ENCODE results near the gene LETM1. TPM values are rescaled to one million over a fixed set of nuclear protein-coding genes. Genes with fewer than 3 reads are reported as not detected.
A peak's percentile ranks its signal among the peaks of the same experiment; 100 is the strongest.

LETM1 gene
- total and polyA plus RNA-seq, 4 donors = 12.2 to 46.9 (median 24.1) TPM

DNA sequence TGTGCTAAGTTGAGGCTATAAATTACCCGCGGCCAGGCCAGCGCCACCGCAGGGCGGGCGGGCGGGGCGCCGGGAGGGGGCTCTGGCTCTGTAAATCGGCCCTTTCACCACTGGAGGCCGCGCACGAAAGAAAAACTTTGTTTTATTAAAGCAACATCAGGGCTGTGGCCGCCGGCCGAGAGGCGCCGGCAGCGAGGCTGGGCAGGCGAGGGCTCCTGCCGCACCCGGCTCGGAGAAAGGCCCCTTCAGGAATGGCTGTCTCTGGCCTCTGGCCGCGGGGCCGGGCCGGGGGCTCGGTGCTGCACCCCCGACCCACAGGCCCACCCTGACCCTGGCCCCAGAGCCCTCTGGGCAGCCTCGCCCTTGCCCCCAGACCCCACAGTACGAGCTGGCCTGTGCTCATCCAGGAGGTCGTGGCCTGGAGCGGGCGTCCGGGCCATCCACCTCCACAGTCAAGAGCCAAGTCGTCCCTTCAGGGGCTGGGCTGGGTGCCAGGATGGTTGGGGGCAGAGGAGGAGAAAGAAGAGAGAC lies 92.3 kb downstream of the LETM1 start:
- H3K36me3 ChIP-seq (ENCODE audit: control insufficient read depth in 4 of 4, insufficient read depth in 3 of 4, low read depth in 1 of 4, low read length in 3 of 4) = no peaks in the 10 kb centered on the region
- H3K27me3 ChIP-seq (ENCODE audit: control insufficient read depth in 4 of 4, insufficient read depth in 4 of 4, low read length in 3 of 4) = no peaks in the 10 kb centered on the region
- peak overlapping the region in 1 of 3 donors; percentile 19 for H3K4me3 ChIP-seq (ENCODE audit: low read depth in 1 of 3, low read length in 3 of 3)
- TF ChIP-seq, protein P1, sequence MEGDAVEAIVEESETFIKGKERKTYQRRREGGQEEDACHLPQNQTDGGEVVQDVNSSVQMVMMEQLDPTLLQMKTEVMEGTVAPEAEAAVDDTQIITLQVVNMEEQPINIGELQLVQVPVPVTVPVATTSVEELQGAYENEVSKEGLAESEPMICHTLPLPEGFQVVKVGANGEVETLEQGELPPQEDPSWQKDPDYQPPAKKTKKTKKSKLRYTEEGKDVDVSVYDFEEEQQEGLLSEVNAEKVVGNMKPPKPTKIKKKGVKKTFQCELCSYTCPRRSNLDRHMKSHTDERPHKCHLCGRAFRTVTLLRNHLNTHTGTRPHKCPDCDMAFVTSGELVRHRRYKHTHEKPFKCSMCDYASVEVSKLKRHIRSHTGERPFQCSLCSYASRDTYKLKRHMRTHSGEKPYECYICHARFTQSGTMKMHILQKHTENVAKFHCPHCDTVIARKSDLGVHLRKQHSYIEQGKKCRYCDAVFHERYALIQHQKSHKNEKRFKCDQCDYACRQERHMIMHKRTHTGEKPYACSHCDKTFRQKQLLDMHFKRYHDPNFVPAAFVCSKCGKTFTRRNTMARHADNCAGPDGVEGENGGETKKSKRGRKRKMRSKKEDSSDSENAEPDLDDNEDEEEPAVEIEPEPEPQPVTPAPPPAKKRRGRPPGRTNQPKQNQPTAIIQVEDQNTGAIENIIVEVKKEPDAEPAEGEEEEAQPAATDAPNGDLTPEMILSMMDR (IDR thresholded peaks at IDR 0.05; ENCODE audit: low read depth, low read length, missing input control) = peak; percentile 20
- no peak for TF ChIP-seq JUND (IDR thresholded peaks at IDR 0.05)
- no peak for TF ChIP-seq RXRA (IDR thresholded peaks at IDR 0.05)
- no peak for TF ChIP-seq FOXA2 (IDR thresholded peaks at IDR 0.05)
- no peak for TF ChIP-seq HNF4A (conservative IDR thresholded peaks at IDR 0.05)
- TF ChIP-seq EGR1 (IDR thresholded peaks at IDR 0.05; ENCODE audit: low read depth in 2 of 2) = no peak
- no peak for TF ChIP-seq NR2F2 (IDR thresholded peaks at IDR 0.05)
- peak in 1 of 2 donors; percentile 23 for TF ChIP-seq RAD21 (IDR thresholded peaks at IDR 0.05)
- H3K27ac ChIP-seq (ENCODE audit: low read depth in 1 of 2, low read length in 2 of 2) = no peak overlapping the region
- no peak for DNase-seq (ENCODE audit: low spot score)
- no peak overlapping the region for H3K9ac ChIP-seq (ENCODE audit: low read depth in 1 of 2, low read length in 2 of 2)
- WGBS = 19% methylated on average over 36 of the region's 36 CpGs
- no peaks in the 10 kb centered on the region for H3K9me3 ChIP-seq (ENCODE audit: control insufficient read depth in 4 of 4, low read length in 3 of 4)
- peaks cover 0 to 5% (median 3%) of the 10 kb centered on the region in 4 donors for H3K4me1 ChIP-seq (ENCODE audit: control insufficient read depth in 4 of 4, insufficient read depth in 4 of 4, low read length in 3 of 4)

- no peaks in the 10 kb centered on the region for H3K27me3 ChIP-seq (ENCODE audit: control insufficient read depth in 4 of 4, insufficient read depth in 4 of 4, low read length in 3 of 4)
- no peak for DNase-seq (ENCODE audit: low spot score)
- no peak overlapping the region for H3K27ac ChIP-seq (ENCODE audit: low read depth in 1 of 2, low read length in 2 of 2)
- H3K36me3 ChIP-seq (ENCODE audit: control insufficient read depth in 4 of 4, insufficient read depth in 3 of 4, low read depth in 1 of 4, low read length in 3 of 4) = no peaks in the 10 kb centered on the region
- WGBS = 41% methylated on average over 31 of the region's 31 CpGs
- H3K4me1 ChIP-seq (ENCODE audit: control insufficient read depth in 4 of 4, insufficient read depth in 4 of 4, low read length in 3 of 4) = peaks cover 0 to 5% (median 3%) of the 10 kb centered on the region in 4 donors
- no peak overlapping the region for H3K9ac ChIP-seq (ENCODE audit: low read depth in 1 of 2, low read length in 2 of 2)
- TF ChIP-seq RAD21 (IDR thresholded peaks at IDR 0.05) (no peak), FOXA1 (IDR thresholded peaks at IDR 0.05) (no peak), TAF1 (conservative IDR thresholded peaks at IDR 0.05) (no peak), JUND (IDR thresholded peaks at IDR 0.05) (no peak)
- TF ChIP-seq, protein P2, sequence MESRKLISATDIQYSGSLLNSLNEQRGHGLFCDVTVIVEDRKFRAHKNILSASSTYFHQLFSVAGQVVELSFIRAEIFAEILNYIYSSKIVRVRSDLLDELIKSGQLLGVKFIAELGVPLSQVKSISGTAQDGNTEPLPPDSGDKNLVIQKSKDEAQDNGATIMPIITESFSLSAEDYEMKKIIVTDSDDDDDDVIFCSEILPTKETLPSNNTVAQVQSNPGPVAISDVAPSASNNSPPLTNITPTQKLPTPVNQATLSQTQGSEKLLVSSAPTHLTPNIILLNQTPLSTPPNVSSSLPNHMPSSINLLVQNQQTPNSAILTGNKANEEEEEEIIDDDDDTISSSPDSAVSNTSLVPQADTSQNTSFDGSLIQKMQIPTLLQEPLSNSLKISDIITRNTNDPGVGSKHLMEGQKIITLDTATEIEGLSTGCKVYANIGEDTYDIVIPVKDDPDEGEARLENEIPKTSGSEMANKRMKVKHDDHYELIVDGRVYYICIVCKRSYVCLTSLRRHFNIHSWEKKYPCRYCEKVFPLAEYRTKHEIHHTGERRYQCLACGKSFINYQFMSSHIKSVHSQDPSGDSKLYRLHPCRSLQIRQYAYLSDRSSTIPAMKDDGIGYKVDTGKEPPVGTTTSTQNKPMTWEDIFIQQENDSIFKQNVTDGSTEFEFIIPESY (IDR thresholded peaks at IDR 0.05) = no peak
- TF ChIP-seq, protein P3, sequence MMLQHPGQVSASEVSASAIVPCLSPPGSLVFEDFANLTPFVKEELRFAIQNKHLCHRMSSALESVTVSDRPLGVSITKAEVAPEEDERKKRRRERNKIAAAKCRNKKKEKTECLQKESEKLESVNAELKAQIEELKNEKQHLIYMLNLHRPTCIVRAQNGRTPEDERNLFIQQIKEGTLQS (IDR thresholded peaks at IDR 0.05) = no peak
- H3K4me3 ChIP-seq (ENCODE audit: low read depth in 1 of 3, low read length in 3 of 3) = peak overlapping the region in 1 of 3 donors; percentile 19
- H3K9me3 ChIP-seq (ENCODE audit: control insufficient read depth in 4 of 4, low read length in 3 of 4) = no peaks in the 10 kb centered on the region
Observed at GRCh38 chr4:1763070-1763549, 92.8 kb downstream of the LETM1 start.

DNA sequence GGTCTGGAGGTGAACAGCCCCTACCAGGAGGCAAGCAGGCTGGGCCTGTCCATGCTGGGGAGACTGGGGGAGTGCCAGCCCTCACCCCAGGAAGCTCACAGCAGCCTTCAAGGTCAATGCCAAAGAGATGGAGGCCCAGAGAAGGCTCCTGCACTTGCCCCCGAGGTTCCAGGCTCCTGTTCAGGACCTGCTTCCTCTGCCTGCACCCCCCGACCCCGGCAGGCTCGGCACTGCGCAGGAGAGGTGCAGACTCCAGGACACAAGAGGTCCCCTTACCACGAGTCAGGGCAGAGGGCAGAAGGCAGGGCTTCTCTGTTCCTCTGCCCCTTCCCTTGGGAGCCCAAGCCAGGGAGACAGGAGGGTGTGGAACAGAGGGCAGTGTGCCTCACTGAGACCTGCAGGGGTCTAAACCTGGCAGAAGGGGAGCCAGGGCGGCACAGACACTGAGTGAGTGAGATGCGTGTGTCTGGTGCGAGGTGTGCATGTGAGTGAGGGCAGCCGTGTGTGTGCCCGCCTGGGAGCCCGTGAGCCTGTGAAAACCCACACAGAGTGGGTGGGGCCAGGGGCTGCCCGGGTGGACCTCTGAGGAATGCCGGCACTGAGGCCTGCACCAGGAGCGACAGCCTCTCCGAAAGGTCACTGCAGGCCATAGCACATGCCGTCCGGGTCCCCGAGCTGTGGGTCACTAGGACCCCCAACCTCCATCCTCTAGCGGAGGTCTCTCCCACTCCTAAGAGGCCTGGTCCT lies 93.5 kb downstream of the LETM1 start:
- no peak overlapping the region for H3K4me3 ChIP-seq (ENCODE audit: low read depth in 1 of 3, low read length in 3 of 3)
- no peak overlapping the region for H3K9ac ChIP-seq (ENCODE audit: low read depth in 1 of 2, low read length in 2 of 2)
- peaks cover 0 to 5% (median 2%) of the 10 kb centered on the region in 4 donors for H3K4me1 ChIP-seq (ENCODE audit: control insufficient read depth in 4 of 4, insufficient read depth in 4 of 4, low read length in 3 of 4)
- H3K9me3 ChIP-seq (ENCODE audit: control insufficient read depth in 4 of 4, low read length in 3 of 4) = no peaks in the 10 kb centered on the region
- no peaks in the 10 kb centered on the region for H3K36me3 ChIP-seq (ENCODE audit: control insufficient read depth in 4 of 4, insufficient read depth in 3 of 4, low read depth in 1 of 4, low read length in 3 of 4)
- DNase-seq (ENCODE audit: low spot score) = no peak
- no peak overlapping the region for H3K27ac ChIP-seq (ENCODE audit: low read depth in 1 of 2, low read length in 2 of 2)
- 82% methylated on average over 20 of the region's 20 CpGs for WGBS
- H3K27me3 ChIP-seq (ENCODE audit: control insufficient read depth in 4 of 4, insufficient read depth in 4 of 4, low read length in 3 of 4) = no peaks in the 10 kb centered on the region
- no peak for TF ChIP-seq FOXA1 (IDR thresholded peaks at IDR 0.05)
- TF ChIP-seq RAD21 (IDR thresholded peaks at IDR 0.05) = no peak
- no peak for TF ChIP-seq FOXA2 (IDR thresholded peaks at IDR 0.05)
- TF ChIP-seq YY1 (IDR thresholded peaks at IDR 0.05) = no peak
- no peak for TF ChIP-seq TAF1 (conservative IDR thresholded peaks at IDR 0.05)
- TF ChIP-seq, protein P2 (IDR thresholded peaks at IDR 0.05) = no peak
- no peak for TF ChIP-seq GABPA (IDR thresholded peaks at IDR 0.05 in 1 of 2, conservative IDR thresholded peaks at IDR 0.05 in 1 of 2)
- TF ChIP-seq, protein P4, sequence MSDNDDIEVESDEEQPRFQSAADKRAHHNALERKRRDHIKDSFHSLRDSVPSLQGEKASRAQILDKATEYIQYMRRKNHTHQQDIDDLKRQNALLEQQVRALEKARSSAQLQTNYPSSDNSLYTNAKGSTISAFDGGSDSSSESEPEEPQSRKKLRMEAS (IDR thresholded peaks at IDR 0.05) = no peak
- no peak for TF ChIP-seq HNF4G (IDR thresholded peaks at IDR 0.05)

All from liver (tissue), 9 donors.